Right lobe of liver (tissue), 6 donors: ENCODE results near the gene C4orf50. TPM values are rescaled to one million over a fixed set of nuclear protein-coding genes. Genes with fewer than 3 reads are reported as not detected.

ENCODE experiments used
- ATAC-seq, 4 donors: fragments of 200-7000 bp; cut with Tn5 transposase; one replicate each; pipeline ENCODE4 v1.9.1; 2020; ENCODE audit warnings: mild to moderate bottlenecking in 4 of 4, moderate library complexity in 4 of 4
- DNase-seq, 3 donors: peaks; one replicate each; pipeline ENCODE4 v3.0.0-alpha.2; 2020
- H3K27ac ChIP-seq, 3 donors: fragments of 200-600 bp; one replicate each; pipeline ENCODE4 v1.8.0; 2022
- H3K27me3 ChIP-seq, 2 donors: fragments of 200-600 bp; one replicate each; pipeline ENCODE4 v1.8.0; 2022
- H3K36me3 ChIP-seq, 4 donors: fragments of 200-600 bp; sonication (generic) in 1 of 4; one replicate each; pipeline versions ENCODE4 v1.5.1 to v1.8.0; 2017 to 2022; ENCODE audit warnings: control low read depth in 1 of 4
- H3K4me1 ChIP-seq, 4 donors: fragments of 200-600 bp; sonication (generic) in 1 of 4; one replicate each; pipeline versions ENCODE4 v1.5.1 to v1.8.0; 2017 to 2022; ENCODE audit warnings: control low read depth in 1 of 4
- H3K4me3 ChIP-seq, 3 donors: fragments of 200-600 bp; one replicate each; pipeline ENCODE4 v1.8.0; 2022
- H3K9me3 ChIP-seq, 4 donors: fragments of 200-600 bp; sonication (generic) in 1 of 4; one replicate each; pipeline versions ENCODE4 v1.5.1 to v1.8.0; 2017 to 2022; ENCODE audit warnings: control low read depth in 1 of 4
- CTCF ChIP-seq, 4 donors: fragments of 200-600 bp in 3 of 4; fragments of 450-650 bp in 1 of 4; IDR thresholded peaks; one replicate each; pipeline versions ENCODE4 v1.5.1 to v1.8.0; 2016 to 2022; ENCODE audit warnings: antibody characterized with exemption in 4 of 4, mild to moderate bottlenecking in 2 of 4
- POLR2A ChIP-seq: fragments of 450-650 bp; IDR thresholded peaks from one replicate; pipeline ENCODE4 v1.6.1; 2017; ENCODE audit warnings: antibody characterized with exemption, mild to moderate bottlenecking
- WGBS: methylation state at CpG from one replicate; pipeline ENCODE4 v1.1.6; 2018; ENCODE audit warnings: low coverage, low lambda C conversion rate; ENCODE audit not compliant: insufficient coverage; ENCODE audit errors: missing lambda C conversion rate; 5-methylcytosine and 5-hydroxymethylcytosine counted together
- intact Hi-C, 2 donors: fragments of 100-400 bp; cut with DNase I; formaldehyde crosslinking; loops; one replicate each; pipeline versions ENCODE4 v1.11.2 to v1.14.1; 2022
- total RNA-seq, 6 experiments: library from RNA; depleted of rRNA in 2 of 6; stranded (reverse); fragments of >200 nt in 2 of 6; fragmentation: NEBNext Ultra II Directional in 3 of 6; extraction: Animal tissue kit (Norgen Biotek cat#: 25700) in 3 of 6; gene quantifications; one replicate each; pipeline versions ENCODE4 v1.1.0 to v1.2.4, GENCODE V29; 2016 to 2023
- donor health status: DM: no; HTN: yes; CAD: no.
- donor health status: DM: no; HTN: no; CAD: no.
- donor health status: DM: no; HTN: no; CAD: no.
- donor health status: DM: no; HTN: yes; CAD: no.
- donor health status: DM: no; HTN: yes; CAD: no.

Gene C4orf50
- total RNA-seq, 6 experiments from 2014 or later: under 0.01 to 0.06 TPM; not detected in 4

GRCh38 chr4:5924461-5925125, 93.6 kb downstream of the C4orf50 start:
- no peak for DNase-seq
- 62% methylated on average over 8 of the region's 12 CpGs for WGBS
- no peak overlapping the region for H3K4me3 ChIP-seq
- no peak overlapping the region for H3K27ac ChIP-seq
- H3K36me3 ChIP-seq: no peaks in the 10 kb centered on the region
- intact Hi-C loops: no loop called here
- H3K9me3 ChIP-seq: no peaks in the 10 kb centered on the region
- ATAC-seq: peak in 1 of 4 donors; percentile 6
- no peaks in the 10 kb centered on the region for H3K4me1 ChIP-seq
- no peak for TF ChIP-seq POLR2A
- no peak for TF ChIP-seq CTCF (IDR thresholded peaks at IDR 0.05)
- no peaks in the 10 kb centered on the region for H3K27me3 ChIP-seq

DNA sequence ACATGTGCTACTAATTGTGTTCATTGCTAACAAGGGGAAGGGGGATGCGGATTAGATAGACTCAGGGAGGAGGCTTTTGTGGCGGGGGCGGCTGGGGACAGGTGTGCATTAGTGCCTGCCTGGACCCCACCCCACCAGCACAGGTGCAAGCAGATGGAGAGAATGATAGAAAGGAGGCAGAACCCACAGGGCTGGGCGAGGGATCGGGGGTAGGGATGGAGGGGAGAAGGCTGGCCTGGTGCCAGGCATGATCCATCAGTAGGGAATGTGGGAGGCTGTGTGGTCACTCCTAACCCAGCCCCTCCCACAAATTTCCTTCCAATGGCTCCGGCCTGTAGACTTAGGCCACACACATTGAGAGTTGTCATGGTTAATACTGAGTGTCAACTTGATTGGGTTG, 94.9 kb downstream of the C4orf50 start:
- intact Hi-C loops: no loop called here
- Histone ChIP-seq H3K27me3 (no peaks in the 10 kb centered on the region), H3K27ac (no peak overlapping the region), H3K4me1 (no peaks in the 10 kb centered on the region), H3K9me3 (no peaks in the 10 kb centered on the region), H3K36me3 (no peaks in the 10 kb centered on the region), H3K4me3 (no peak overlapping the region)
- DNase-seq: no peak
- WGBS: 88% methylated on average over 3 of the region's 6 CpGs
- TF ChIP-seq POLR2A: no peak
- TF ChIP-seq CTCF (IDR thresholded peaks at IDR 0.05): no peak
- no peak for ATAC-seq

GRCh38 chr4:5922556-5922955, 95.7 kb downstream of the C4orf50 start:
- TF ChIP-seq POLR2A (no peak), CTCF (IDR thresholded peaks at IDR 0.05) (no peak)
- Histone ChIP-seq H3K27me3 (no peaks in the 10 kb centered on the region), H3K4me1 (no peaks in the 10 kb centered on the region), H3K36me3 (no peaks in the 10 kb centered on the region), H3K9me3 (no peaks in the 10 kb centered on the region), H3K27ac (no peak overlapping the region), H3K4me3 (no peak overlapping the region)
- DNase-seq (no peak), ATAC-seq (no peak)
- intact Hi-C loops: no loop called here
- WGBS: 100% methylated on average over 1 of the region's 3 CpGs

DNA sequence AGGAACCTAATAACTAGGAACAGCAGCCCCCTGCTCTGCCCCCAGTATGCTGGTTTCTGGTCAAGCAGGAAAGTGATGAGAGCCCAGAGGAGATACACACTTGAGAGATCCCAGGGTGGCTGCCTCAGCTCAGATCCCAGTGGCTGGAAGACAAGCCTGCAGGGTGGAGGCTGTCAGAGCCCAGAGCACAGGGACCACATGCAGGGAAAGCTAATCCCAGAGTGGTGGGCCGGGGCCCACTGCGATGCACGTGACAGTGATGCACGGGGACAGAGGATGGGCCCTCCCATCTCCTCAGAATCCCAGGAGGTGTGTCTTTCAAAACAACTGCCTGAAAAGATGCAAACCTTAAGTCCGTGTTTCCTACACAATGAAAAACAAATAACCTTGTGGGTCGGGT, 96.2 kb downstream of the C4orf50 start:
- no peak overlapping the region for H3K4me3 ChIP-seq
- no peaks in the 10 kb centered on the region for H3K27me3 ChIP-seq
- WGBS: 43% methylated on average over 1 of the region's 6 CpGs
- H3K27ac ChIP-seq: no peak overlapping the region
- no peaks in the 10 kb centered on the region for H3K9me3 ChIP-seq
- ATAC-seq (no peak), DNase-seq (no peak)
- H3K4me1 ChIP-seq: no peaks in the 10 kb centered on the region
- TF ChIP-seq POLR2A (no peak), CTCF (IDR thresholded peaks at IDR 0.05) (no peak)
- no peaks in the 10 kb centered on the region for H3K36me3 ChIP-seq
- intact Hi-C loops: no loop called here
